ENCODE data around the gene SNTA1. TPM values are rescaled to one million over a fixed set of nuclear protein-coding genes. Genes with fewer than 3 reads are reported as not detected.

Gene SNTA1
- total and polyA plus RNA-seq, 2 of the 13 experiments (the other 11 are each of a cell fraction or from before 2014, with no cell fraction given) = 16.4 to 18.3 TPM

GRCh38 chr20:33490023-33490933, 46.7 kb upstream of the SNTA1 start, which contains the start of gene CBFA2T2 (continued):
- TF ChIP-seq ZNF574 (CRISPR knock-in tag; IDR thresholded peaks at IDR 0.05) (no peak), ZNF451 (CRISPR knock-in tag; IDR thresholded peaks at IDR 0.05) (peak; percentile 51), KDM1A (CRISPR knock-in tag; IDR thresholded peaks at IDR 0.05) (peak; percentile 96; the same call in 1 of the 2 replicates), TMF1 (CRISPR knock-in tag; IDR thresholded peaks at IDR 0.05; ENCODE audit: low read depth) (peak; percentile 80; the same call in 1 of the 2 replicates), CHD4 (IDR thresholded peaks at IDR 0.05; ENCODE audit: borderline replicate concordance, low read length) (peak; percentile 82; the same call in 1 of the 2 replicates), ZBTB46 (CRISPR knock-in tag; IDR thresholded peaks at IDR 0.05; ENCODE audit: borderline replicate concordance) (no peak), ZFP41 (CRISPR knock-in tag; IDR thresholded peaks at IDR 0.05; ENCODE audit: borderline replicate concordance) (peak; percentile 90; the same call in 1 of the 2 replicates), SNAI1 (CRISPR knock-in tag; IDR thresholded peaks at IDR 0.05; ENCODE audit: borderline replicate concordance) (0 out of 2 replicates have a peak, but pooled peaks have one; percentile 31), ZNF616 (CRISPR knock-in tag; IDR thresholded peaks at IDR 0.05; ENCODE audit: low read depth) (no peak), WIZ (CRISPR knock-in tag; IDR thresholded peaks at IDR 0.05) (peak; percentile 45; the same call in 1 of the 2 replicates), ZNF740 (CRISPR knock-in tag; IDR thresholded peaks at IDR 0.05) (no peak), JUNB (CRISPR knock-in tag; IDR thresholded peaks at IDR 0.05; ENCODE audit: borderline replicate concordance) (no peak), ZNF816 (CRISPR knock-in tag; IDR thresholded peaks at IDR 0.05; ENCODE audit: borderline replicate concordance) (peak; percentile 69; the same call in 1 of the 2 replicates), YY1 (IDR thresholded peaks at IDR 0.05; ENCODE audit: insufficient read depth, insufficient replicate concordance, low read depth, low read length) (no peak), ZNF441 (CRISPR knock-in tag; IDR thresholded peaks at IDR 0.05; ENCODE audit: borderline replicate concordance) (no peak), HOXA7 (CRISPR knock-in tag; IDR thresholded peaks at IDR 0.05) (no peak), SNAPC5 (CRISPR knock-in tag; IDR thresholded peaks at IDR 0.05; ENCODE audit: borderline replicate concordance) (no peak), FIP1L1 (IDR thresholded peaks at IDR 0.05; ENCODE audit: borderline replicate concordance, insufficient read depth, low read depth, low read length) (no peak), CTCF (CRISPR knock-in tag; IDR thresholded peaks at IDR 0.05) (peak; percentile 25; the same call in 1 of the 2 replicates), ZNF766 (CRISPR knock-in tag; IDR thresholded peaks at IDR 0.05; ENCODE audit: borderline replicate concordance) (0 out of 2 replicates have a peak, but pooled peaks have one; percentile 10)
